Osteoblast (primary cell): ENCODE data around the gene CSMD2. TPM values are rescaled to one million over a fixed set of nuclear protein-coding genes. Genes with fewer than 3 reads are reported as not detected.
A peak's percentile ranks its signal among the peaks of the same experiment; 100 is the strongest.

Source experiments
- DNase-seq: peaks from one replicate; pipeline ENCODE4 v3.0.0; 2011; ENCODE audit warnings: low spot score, mixed read lengths; ENCODE audit not compliant: insufficient read length; ENCODE audit errors: missing footprints
- H2AFZ ChIP-seq: 2 replicates; pipeline ENCODE4 v1.6.0; 2011; ENCODE audit warnings: mild to moderate bottlenecking, low read length
- H3K27ac ChIP-seq: 2 replicates; pipeline ENCODE4 v1.5.1; 2011; ENCODE audit warnings: mild to moderate bottlenecking, low read depth, low read length, moderate library complexity
- H3K27me3 ChIP-seq: 2 replicates; pipeline ENCODE4 v1.6.0; 2012; ENCODE audit warnings: mild to moderate bottlenecking, control low read depth, inconsistent platforms, low read length, moderate library complexity; ENCODE audit not compliant: insufficient read depth
- H3K36me3 ChIP-seq: 2 replicates; pipeline ENCODE4 v1.5.1; 2011; ENCODE audit warnings: mild to moderate bottlenecking, low read length, control low read depth, moderate library complexity; ENCODE audit not compliant: insufficient read depth
- H3K4me1 ChIP-seq: 2 replicates; pipeline ENCODE4 v1.5.1; 2011; ENCODE audit warnings: mild to moderate bottlenecking, low read length, control low read depth, moderate library complexity; ENCODE audit not compliant: insufficient read depth
- H3K4me2 ChIP-seq: 2 replicates; pipeline ENCODE4 v1.6.0; 2011; ENCODE audit warnings: mild to moderate bottlenecking, low read length; ENCODE audit not compliant: insufficient read depth
- H3K4me3 ChIP-seq: fragments of 200-600 bp; sonication (generic); 3 replicates; pipeline ENCODE4 v1.5.1; 2012; ENCODE audit warnings: mild to moderate bottlenecking, low read length, inconsistent platforms; ENCODE audit not compliant: insufficient read depth
- H3K79me2 ChIP-seq: 2 replicates; pipeline ENCODE4 v1.6.0; 2012; ENCODE audit warnings: mild to moderate bottlenecking, low read length, control low read depth, inconsistent platforms; ENCODE audit not compliant: insufficient read depth
- H3K9me3 ChIP-seq: 2 replicates; pipeline ENCODE4 v1.5.1; 2011; ENCODE audit warnings: low read depth, low read length, control low read depth
- H4K20me1 ChIP-seq: 2 replicates; pipeline ENCODE4 v1.6.0; 2012; ENCODE audit warnings: mild to moderate bottlenecking, low read length, control low read depth; ENCODE audit not compliant: insufficient read depth
- CTCF ChIP-seq: IDR thresholded peaks from 2 replicates; pipeline ENCODE4 v1.5.1; 2011; ENCODE audit warnings: mild to moderate bottlenecking, low read depth, low read length, moderate library complexity; ENCODE audit errors: extremely low read depth
- total RNA-seq: library from RNA; depleted of rRNA; stranded (reverse); fragments of >200 nt; gene quantifications from 2 replicates; pipeline ENCODE4 v1.2.3, GENCODE V29; 2012

CSMD2 gene
- total RNA-seq, 1 donor, result 0.36 TPM

GRCh38 chr1:33599516-33600115, 565.4 kb downstream of the CSMD2 start:
- no peaks in the 10 kb centered on the region for H4K20me1 ChIP-seq
- no peaks in the 10 kb centered on the region for H3K79me2 ChIP-seq
- H3K9me3 ChIP-seq, result no peaks in the 10 kb centered on the region
- peaks cover 3% of the 10 kb centered on the region for H3K27me3 ChIP-seq
- no peak for DNase-seq
- no peak for TF ChIP-seq CTCF
- H3K36me3 ChIP-seq, result no peaks in the 10 kb centered on the region
- H3K27ac ChIP-seq, result no peak overlapping the region
- H2AFZ ChIP-seq, result peak overlapping the region; percentile 12
- H3K4me2 ChIP-seq, result no peak overlapping the region
- H3K4me3 ChIP-seq, result no peak overlapping the region
- H3K4me1 ChIP-seq, result no peaks in the 10 kb centered on the region

GRCh38 chr1:33588726-33589125, 576.3 kb downstream of the CSMD2 start:
- no peak overlapping the region for H2AFZ ChIP-seq
- H3K9me3 ChIP-seq, result no peaks in the 10 kb centered on the region
- H3K4me2 ChIP-seq, result no peak overlapping the region
- H3K27ac ChIP-seq, result no peak overlapping the region
- DNase-seq, result no peak
- H3K4me1 ChIP-seq, result no peaks in the 10 kb centered on the region
- H3K79me2 ChIP-seq, result no peaks in the 10 kb centered on the region
- H3K36me3 ChIP-seq, result no peaks in the 10 kb centered on the region
- TF ChIP-seq CTCF, result no peak
- H3K27me3 ChIP-seq, result no peaks in the 10 kb centered on the region
- no peak overlapping the region for H3K4me3 ChIP-seq
- no peaks in the 10 kb centered on the region for H4K20me1 ChIP-seq

GRCh38 chr1:33586795-33587194, 578.2 kb downstream of the CSMD2 start:
- no peaks in the 10 kb centered on the region for H3K4me1 ChIP-seq
- no peaks in the 10 kb centered on the region for H3K36me3 ChIP-seq
- no peak overlapping the region for H3K4me2 ChIP-seq
- no peak for DNase-seq
- no peak overlapping the region for H3K4me3 ChIP-seq
- H4K20me1 ChIP-seq, result no peaks in the 10 kb centered on the region
- no peaks in the 10 kb centered on the region for H3K79me2 ChIP-seq
- H3K27me3 ChIP-seq, result no peaks in the 10 kb centered on the region
- no peak overlapping the region for H2AFZ ChIP-seq
- TF ChIP-seq CTCF, result no peak
- no peaks in the 10 kb centered on the region for H3K9me3 ChIP-seq
- H3K27ac ChIP-seq, result no peak overlapping the region

- TF ChIP-seq CTCF, result no peak
- H2AFZ ChIP-seq, result no peak overlapping the region
- no peak overlapping the region for H3K27ac ChIP-seq
- no peaks in the 10 kb centered on the region for H3K36me3 ChIP-seq
- H3K4me1 ChIP-seq, result no peaks in the 10 kb centered on the region
- H3K4me2 ChIP-seq, result no peak overlapping the region
- H3K4me3 ChIP-seq, result no peak overlapping the region
- H3K27me3 ChIP-seq, result no peaks in the 10 kb centered on the region
- H4K20me1 ChIP-seq, result no peaks in the 10 kb centered on the region
- H3K9me3 ChIP-seq, result no peaks in the 10 kb centered on the region
- no peak for DNase-seq
- no peaks in the 10 kb centered on the region for H3K79me2 ChIP-seq
Measured at GRCh38 chr1:33586106-33586505, 578.9 kb downstream of the CSMD2 start.
